ENCODE measurements around the gene DMRT1. TPM values are rescaled to one million over a fixed set of nuclear protein-coding genes. Genes with fewer than 3 reads are reported as not detected.
"Not testable (repeated sequence)": the region's sequence is repeated elsewhere in the genome, so short reads cannot be mapped to it uniquely, and the experiment has no call there.

Gene DMRT1
- total RNA-seq, 1 experiment from 2014 or later, result not detected

GRCh38 chr9:843427-843785 lies 1.9 kb downstream of the DMRT1 start:
- peaks cover 33% of the 10 kb centered on the region for H3K27me3 ChIP-seq
- H3K4me3 ChIP-seq, result no peak overlapping the region
- peaks cover 7% of the 10 kb centered on the region for H3K9me3 ChIP-seq
- DNase-seq, result no peak
- no peaks in the 10 kb centered on the region for H3K36me3 ChIP-seq

DNA sequence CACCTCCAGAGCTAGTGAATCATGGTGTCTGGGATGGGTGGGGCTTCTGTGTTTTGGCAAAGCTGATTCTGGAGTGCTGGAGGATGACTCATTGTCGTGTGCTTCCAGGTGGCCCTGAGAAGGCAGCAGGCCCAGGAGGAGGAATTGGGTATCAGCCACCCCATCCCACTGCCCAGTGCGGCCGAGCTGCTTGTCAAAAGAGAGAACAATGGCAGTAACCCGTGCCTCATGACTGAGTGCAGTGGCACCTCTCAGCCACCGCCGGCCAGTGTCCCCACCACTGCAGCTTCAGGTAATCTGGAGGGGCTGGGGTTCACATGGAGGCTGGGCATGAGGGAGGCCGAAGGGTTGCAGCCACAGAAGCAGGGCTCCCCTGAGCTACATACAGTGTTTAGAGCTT lies 5.4 kb downstream of the DMRT1 start:
- Histone ChIP-seq H3K9me3 (peaks cover 7% of the 10 kb centered on the region), H3K27me3 (peaks cover 21% of the 10 kb centered on the region), H3K36me3 (no peaks in the 10 kb centered on the region), H3K4me3 (no peak overlapping the region)
- DNase-seq, result peak; percentile 25

- peaks cover 16% of the 10 kb centered on the region for H3K27me3 ChIP-seq
- no peak overlapping the region for H3K4me3 ChIP-seq
- H3K9me3 ChIP-seq, result peaks cover 4% of the 10 kb centered on the region
- no peaks in the 10 kb centered on the region for H3K36me3 ChIP-seq
- DNase-seq, result no peak
Measured at GRCh38 chr9:847505-847904, 6.0 kb downstream of the DMRT1 start.

- Histone ChIP-seq H3K27me3 (no peaks in the 10 kb centered on the region), H3K4me3 (no peak overlapping the region), H3K36me3 (no peaks in the 10 kb centered on the region), H3K9me3 (no peaks in the 10 kb centered on the region; the same call in 1 of the 2 replicates)
- DNase-seq, result no peak
Measured at GRCh38 chr9:849431-849830, 7.9 kb downstream of the DMRT1 start.

- DNase-seq, result no peak
- Histone ChIP-seq H3K4me3 (no peak overlapping the region), H3K36me3 (no peaks in the 10 kb centered on the region), H3K27me3 (no peaks in the 10 kb centered on the region), H3K9me3 (no peaks in the 10 kb centered on the region)
Measured at GRCh38 chr9:852539-852938, 11.0 kb downstream of the DMRT1 start.

- no peak for DNase-seq
- Histone ChIP-seq H3K4me3 (no peak overlapping the region), H3K27me3 (0 out of 2 replicates have a peak, but pooled peaks cover 4% of the 10 kb centered on the region), H3K9me3 (no peaks in the 10 kb centered on the region), H3K36me3 (no peaks in the 10 kb centered on the region)
Measured at GRCh38 chr9:859251-859650, 17.8 kb downstream of the DMRT1 start.

DNA sequence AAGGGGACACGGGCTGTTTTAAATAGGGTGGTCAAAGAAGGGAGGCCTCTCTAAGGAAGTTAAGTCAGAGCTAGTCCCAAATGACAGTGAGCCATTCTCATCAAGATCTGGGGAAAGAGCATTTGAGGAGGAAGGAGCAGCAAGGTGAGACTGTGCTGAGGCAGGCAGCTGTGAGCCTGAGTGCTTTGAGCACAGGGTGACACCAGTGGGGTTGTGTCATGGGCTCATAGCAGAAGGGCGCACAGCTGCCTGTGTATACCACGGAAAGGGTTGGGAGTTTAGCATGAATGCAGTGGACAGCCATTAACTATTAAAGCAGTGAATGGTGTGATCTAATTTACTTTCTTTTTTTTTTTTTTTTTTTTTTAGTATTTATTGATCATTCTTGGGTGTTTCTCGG lies 19.2 kb downstream of the DMRT1 start:
- no peak for DNase-seq
- no peaks in the 10 kb centered on the region for H3K36me3 ChIP-seq
- no peaks in the 10 kb centered on the region for H3K9me3 ChIP-seq
- 0 out of 2 replicates have a peak, but pooled peaks cover 4% of the 10 kb centered on the region for H3K27me3 ChIP-seq
- H3K4me3 ChIP-seq, result no peak overlapping the region

DNA sequence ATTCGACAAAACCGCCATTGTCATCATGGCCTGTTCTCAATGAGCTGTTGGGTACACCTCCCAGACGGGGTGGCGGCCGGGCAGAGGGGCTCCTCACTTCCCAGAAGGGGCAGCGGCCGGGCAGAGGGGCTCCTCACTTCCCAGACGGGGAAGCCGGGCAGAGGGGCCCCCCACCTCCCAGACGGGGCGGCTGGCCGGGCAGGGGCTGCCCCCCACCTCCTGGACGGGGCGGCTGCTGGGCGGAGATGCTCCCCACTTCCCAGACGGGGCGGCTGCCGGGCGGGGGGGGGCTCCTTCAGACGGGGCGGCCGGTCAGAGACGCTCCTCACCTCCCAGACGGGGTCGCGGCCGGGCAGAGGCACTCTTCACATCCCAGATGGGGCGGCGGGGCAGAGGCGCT lies 20.0 kb downstream of the DMRT1 start:
- H3K27me3 ChIP-seq, H3K9me3 ChIP-seq, H3K36me3 ChIP-seq, DNase-seq, H3K4me3 ChIP-seq: not testable (repeated sequence)

DNA sequence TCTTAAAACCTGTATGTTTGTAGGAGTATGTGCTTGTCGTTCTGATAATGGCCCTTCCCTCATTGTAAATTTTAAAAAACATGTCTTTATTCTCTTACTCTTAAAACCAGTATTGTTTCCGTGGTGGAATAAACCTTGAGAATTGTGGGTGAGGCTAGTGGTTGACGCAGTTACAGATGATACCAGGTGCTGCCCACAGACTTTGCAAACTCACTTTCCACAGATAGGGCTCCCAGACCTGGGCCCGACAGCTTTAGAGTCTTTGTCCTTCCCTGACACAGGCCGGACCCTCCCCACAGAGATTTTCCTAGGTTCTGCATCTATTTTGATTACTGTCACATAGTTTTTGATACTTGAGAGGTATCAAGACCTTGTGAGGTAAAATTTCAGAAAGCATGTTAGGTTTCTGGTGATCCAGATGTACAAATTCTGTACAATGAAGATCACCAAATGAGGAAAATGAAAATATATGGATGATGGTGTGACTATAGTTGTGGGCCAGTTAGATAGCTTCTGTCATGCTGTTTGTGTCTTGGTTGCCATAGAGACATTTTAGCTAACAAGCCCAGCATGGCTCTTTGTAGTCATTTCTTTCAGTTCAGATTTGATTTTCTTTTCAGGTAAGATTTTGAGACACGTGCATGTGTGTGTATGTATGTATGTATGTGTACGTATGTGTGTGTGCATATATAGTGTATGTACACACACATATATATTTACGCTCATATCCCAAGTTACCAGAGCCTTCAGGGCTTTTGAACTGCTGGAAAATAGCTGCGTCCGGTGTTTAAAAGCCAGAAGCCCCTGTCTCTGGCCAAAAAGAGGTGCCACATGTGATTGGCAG lies 33.8 kb downstream of the DMRT1 start:
- Histone ChIP-seq H3K4me3 (no peak overlapping the region), H3K36me3 (no peaks in the 10 kb centered on the region), H3K9me3 (no peaks in the 10 kb centered on the region), H3K27me3 (peaks cover 2% of the 10 kb centered on the region; the same call in 1 of the 2 replicates)
- DNase-seq, result no peak

DNA sequence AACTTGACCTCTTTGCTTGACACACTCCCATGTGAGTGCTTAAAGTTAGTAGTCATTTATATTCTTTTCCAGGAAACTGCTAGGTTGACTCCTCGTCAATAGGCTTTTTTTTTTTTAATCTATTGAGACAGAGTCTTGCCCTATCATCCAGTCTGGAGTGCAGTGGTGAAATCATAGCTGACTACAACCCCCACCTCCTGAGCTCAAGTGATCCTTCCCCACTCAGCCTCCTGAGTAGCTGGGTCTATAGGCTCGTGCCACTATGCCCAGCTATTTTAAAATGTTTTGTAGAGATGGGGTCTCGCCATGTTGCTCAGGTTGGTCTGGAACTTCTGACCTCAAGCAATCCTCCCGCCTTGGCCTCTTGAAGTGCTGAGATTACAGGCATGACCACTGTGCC lies 34.9 kb downstream of the DMRT1 start:
- H3K9me3 ChIP-seq, result no peaks in the 10 kb centered on the region
- DNase-seq, result no peak
- no peak overlapping the region for H3K4me3 ChIP-seq
- H3K36me3 ChIP-seq, result no peaks in the 10 kb centered on the region
- peaks cover 2% of the 10 kb centered on the region; the same call in 1 of the 2 replicates for H3K27me3 ChIP-seq

- Histone ChIP-seq H3K27me3 (peaks cover 2% of the 10 kb centered on the region; the same call in 1 of the 2 replicates), H3K4me3 (no peak overlapping the region), H3K36me3 (no peaks in the 10 kb centered on the region), H3K9me3 (no peaks in the 10 kb centered on the region)
- DNase-seq, result no peak
Measured at GRCh38 chr9:878239-878638, 36.7 kb downstream of the DMRT1 start.

DNA sequence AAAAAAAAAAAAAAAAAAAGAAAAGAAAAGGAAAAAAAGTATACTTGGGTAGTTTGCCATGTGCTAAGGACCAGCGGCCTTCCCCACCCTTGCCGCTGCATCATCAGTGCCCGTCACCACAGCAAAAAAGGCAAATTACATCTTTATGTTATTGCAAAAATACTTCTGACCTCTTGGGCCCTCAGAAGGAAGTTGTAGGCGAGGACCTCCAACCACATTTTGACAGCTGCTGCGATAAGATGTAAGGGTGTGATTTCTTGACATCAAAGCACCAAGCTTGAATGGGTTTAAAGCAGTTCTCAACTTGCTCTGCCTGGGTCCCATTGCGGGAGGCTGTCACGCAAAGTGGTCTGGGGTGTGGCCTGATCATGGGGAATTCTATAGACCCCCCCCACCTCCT lies 39.2 kb downstream of the DMRT1 start:
- H3K36me3 ChIP-seq, result no peaks in the 10 kb centered on the region
- H3K4me3 ChIP-seq, result no peak overlapping the region
- peaks cover 2% of the 10 kb centered on the region; the same call in 1 of the 2 replicates for H3K27me3 ChIP-seq
- DNase-seq, result no peak
- no peaks in the 10 kb centered on the region for H3K9me3 ChIP-seq

DNA sequence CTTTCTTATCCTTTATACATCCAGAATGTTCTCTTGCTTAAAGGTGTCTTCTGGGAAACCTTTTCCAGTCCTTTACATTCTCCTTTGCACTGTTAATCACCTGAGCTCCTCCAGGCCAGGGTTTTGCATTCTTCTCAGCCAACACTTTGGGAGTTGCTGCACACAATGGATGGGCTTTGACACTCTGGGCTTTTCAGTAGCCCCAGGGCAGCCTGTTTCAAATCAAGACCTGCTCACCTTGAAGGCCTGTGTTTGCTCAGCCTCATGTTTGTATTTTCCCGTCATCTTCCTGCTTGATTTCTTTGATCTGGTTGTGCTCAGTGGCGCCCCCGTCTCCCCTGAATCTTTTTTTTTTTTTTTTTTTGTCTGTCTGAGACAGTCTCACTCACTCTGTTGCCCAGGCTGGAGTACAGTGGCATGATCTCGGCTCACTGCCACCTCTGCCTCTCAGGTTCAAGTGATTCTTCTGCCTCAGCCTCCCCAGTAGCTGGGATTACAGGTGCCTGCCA lies 41.0 kb downstream of the DMRT1 start:
- H3K36me3 ChIP-seq, result no peaks in the 10 kb centered on the region
- no peaks in the 10 kb centered on the region for H3K9me3 ChIP-seq
- peak; percentile 13 for DNase-seq
- no peak overlapping the region for H3K4me3 ChIP-seq
- peaks cover 2% of the 10 kb centered on the region; the same call in 1 of the 2 replicates for H3K27me3 ChIP-seq

- Histone ChIP-seq H3K9me3 (no peaks in the 10 kb centered on the region), H3K27me3 (no peaks in the 10 kb centered on the region), H3K36me3 (no peaks in the 10 kb centered on the region), H3K4me3 (no peak overlapping the region)
- DNase-seq, result no peak
Measured at GRCh38 chr9:883011-883410, 41.5 kb downstream of the DMRT1 start.

GRCh38 chr9:886886-887285 lies 45.4 kb downstream of the DMRT1 start:
- no peak for DNase-seq
- Histone ChIP-seq H3K4me3 (no peak overlapping the region), H3K9me3 (no peaks in the 10 kb centered on the region), H3K36me3 (no peaks in the 10 kb centered on the region), H3K27me3 (no peaks in the 10 kb centered on the region)

DNA sequence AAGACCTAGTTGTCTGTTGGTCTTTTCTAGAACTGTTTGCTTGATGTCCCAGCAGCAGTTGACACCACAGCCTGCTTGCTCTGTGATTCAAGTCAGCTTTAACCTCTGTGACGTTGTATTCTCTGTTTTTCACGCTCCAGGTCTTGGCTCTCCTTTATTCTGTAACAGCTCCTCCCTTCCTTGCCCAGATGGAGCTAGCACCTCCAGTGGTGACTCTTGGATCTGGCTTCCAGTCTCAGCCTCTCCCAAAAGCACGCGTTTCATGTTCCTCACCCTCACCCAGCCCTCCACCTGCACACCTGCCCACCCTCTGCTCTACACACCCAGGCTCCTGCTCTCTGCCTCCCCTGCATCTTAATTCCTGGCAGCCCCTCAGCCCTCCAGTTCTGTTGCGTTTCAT lies 50.6 kb downstream of the DMRT1 start:
- Histone ChIP-seq H3K4me3 (no peak overlapping the region), H3K9me3 (no peaks in the 10 kb centered on the region), H3K36me3 (no peaks in the 10 kb centered on the region), H3K27me3 (no peaks in the 10 kb centered on the region)
- DNase-seq, result no peak

GRCh38 chr9:893115-893514 lies 51.6 kb downstream of the DMRT1 start:
- Histone ChIP-seq H3K4me3 (no peak overlapping the region), H3K36me3 (no peaks in the 10 kb centered on the region), H3K9me3 (no peaks in the 10 kb centered on the region), H3K27me3 (no peaks in the 10 kb centered on the region)
- DNase-seq, result no peak

- Histone ChIP-seq H3K27me3 (no peaks in the 10 kb centered on the region), H3K4me3 (no peak overlapping the region), H3K9me3 (no peaks in the 10 kb centered on the region), H3K36me3 (no peaks in the 10 kb centered on the region)
- peak; percentile 43 for DNase-seq
Measured at GRCh38 chr9:893843-894420, 52.4 kb downstream of the DMRT1 start.

Data from MG63 (cell line).